Measurements from ENCODE around the gene NAV3.

- TF ChIP-seq CTCF (IDR thresholded peaks at IDR 0.05) (no peak), POLR2A (IDR thresholded peaks at IDR 0.05) (no peak)
Observed at GRCh38 chr12:78007173-78007572, 176.5 kb downstream of the NAV3 start.

Data from sigmoid colon (tissue), 3 donors.